Fibroblast of the aortic adventitia (primary cell): Measurements from ENCODE around the gene DAP3. TPM values are rescaled to one million over a fixed set of nuclear protein-coding genes. Genes with fewer than 3 reads are reported as not detected.
"Not testable (repeated sequence)": the region's sequence is repeated elsewhere in the genome, so short reads cannot be mapped to it uniquely, and the experiment has no call there.

Source experiments
- DNase-seq: peaks from one replicate; pipeline ENCODE4 v3.0.0-alpha.2; 2010; ENCODE audit warnings: low read depth
- H3K4me3 ChIP-seq: 2 replicates; pipeline ENCODE4 v1.5.1; 2011; ENCODE audit warnings: low read depth, mild to moderate bottlenecking, control low read depth, low read length, moderate library complexity
- total RNA-seq: library from RNA; depleted of rRNA; stranded (reverse); fragments of >200 nt; gene quantifications from 2 replicates; pipeline ENCODE4 v1.2.3, GENCODE V29; 2012; ENCODE audit warnings: low replicate concordance
- TF ChIP-seq, protein P1 (sequence below): IDR thresholded peaks from 2 replicates; pipeline ENCODE4 v1.5.1; 2011; ENCODE audit warnings: mild to moderate bottlenecking, low read length, control low read depth, inconsistent platforms; ENCODE audit not compliant: insufficient read depth

DAP3 gene
- total RNA-seq, 1 donor: 73.7 TPM

DNA sequence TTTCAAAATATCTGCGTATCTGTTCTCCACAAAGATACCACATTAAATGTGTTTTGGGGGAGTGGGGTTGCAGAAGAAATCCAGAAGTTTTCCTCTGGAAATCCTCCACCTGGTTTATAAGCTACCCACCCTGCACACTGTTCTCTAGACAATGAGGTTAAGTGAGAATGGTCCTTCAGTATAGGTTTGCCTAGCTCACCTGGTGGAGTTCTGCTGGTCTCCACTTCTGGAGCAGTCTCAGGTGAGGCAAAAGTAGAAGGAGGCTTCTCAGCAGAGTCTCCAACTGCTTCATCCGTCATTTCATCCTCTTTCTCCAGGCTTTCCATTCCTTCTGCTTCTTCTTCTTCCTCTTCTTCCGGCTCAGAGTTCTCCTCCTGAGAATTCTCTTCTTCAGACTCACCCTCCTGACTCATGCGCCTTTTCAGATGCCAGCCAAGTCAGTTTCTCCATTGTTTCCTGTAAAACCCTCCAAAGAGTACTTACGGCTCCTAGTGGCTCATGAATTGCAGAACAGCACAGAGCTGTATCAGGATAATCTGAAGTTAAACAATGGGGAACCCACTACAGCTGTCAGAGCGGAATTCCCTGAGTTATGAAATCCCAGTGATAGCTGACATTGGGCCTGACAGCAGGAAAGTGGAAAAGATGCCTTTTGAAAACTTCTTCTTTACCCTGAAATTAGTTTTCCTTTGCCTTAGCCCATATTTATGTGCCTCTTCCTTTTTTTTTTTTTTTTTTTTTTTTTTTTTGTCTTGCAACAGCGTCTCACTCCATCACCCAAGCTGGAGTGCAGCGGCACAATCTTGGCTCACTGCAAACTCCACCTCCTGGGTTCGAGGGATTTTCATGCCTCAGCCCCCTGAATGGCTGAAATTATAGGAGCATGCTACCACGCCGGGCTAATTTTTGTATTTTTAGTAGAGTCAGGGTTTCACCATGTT, 40.4 kb upstream of the DAP3 start:
- TF ChIP-seq, protein P1, sequence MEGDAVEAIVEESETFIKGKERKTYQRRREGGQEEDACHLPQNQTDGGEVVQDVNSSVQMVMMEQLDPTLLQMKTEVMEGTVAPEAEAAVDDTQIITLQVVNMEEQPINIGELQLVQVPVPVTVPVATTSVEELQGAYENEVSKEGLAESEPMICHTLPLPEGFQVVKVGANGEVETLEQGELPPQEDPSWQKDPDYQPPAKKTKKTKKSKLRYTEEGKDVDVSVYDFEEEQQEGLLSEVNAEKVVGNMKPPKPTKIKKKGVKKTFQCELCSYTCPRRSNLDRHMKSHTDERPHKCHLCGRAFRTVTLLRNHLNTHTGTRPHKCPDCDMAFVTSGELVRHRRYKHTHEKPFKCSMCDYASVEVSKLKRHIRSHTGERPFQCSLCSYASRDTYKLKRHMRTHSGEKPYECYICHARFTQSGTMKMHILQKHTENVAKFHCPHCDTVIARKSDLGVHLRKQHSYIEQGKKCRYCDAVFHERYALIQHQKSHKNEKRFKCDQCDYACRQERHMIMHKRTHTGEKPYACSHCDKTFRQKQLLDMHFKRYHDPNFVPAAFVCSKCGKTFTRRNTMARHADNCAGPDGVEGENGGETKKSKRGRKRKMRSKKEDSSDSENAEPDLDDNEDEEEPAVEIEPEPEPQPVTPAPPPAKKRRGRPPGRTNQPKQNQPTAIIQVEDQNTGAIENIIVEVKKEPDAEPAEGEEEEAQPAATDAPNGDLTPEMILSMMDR: peak; percentile 76
- H3K4me3 ChIP-seq: peak overlapping the region; percentile 68
- DNase-seq: peak; percentile 96

DNA sequence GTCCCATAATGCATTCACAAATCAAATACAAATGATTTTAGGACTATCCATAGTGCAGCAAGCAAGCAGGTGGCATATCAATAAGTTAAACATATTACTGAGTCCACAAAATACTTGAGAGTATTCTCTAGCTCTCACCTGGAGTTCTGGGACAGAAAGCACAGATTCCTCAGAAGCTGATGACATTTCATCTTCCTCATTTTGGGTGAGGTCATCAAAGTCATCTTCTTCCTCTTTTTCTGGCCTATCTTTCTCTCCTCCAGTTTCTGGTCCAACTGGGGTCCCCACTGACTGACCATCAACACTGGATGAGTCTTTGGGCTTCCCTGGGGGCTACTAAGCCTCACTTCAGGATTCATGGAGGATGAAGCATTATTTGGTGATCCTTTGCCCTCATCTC, 39.2 kb upstream of the DAP3 start:
- TF ChIP-seq, protein P1: no peak
- no peak overlapping the region for H3K4me3 ChIP-seq
- no peak for DNase-seq

DNA sequence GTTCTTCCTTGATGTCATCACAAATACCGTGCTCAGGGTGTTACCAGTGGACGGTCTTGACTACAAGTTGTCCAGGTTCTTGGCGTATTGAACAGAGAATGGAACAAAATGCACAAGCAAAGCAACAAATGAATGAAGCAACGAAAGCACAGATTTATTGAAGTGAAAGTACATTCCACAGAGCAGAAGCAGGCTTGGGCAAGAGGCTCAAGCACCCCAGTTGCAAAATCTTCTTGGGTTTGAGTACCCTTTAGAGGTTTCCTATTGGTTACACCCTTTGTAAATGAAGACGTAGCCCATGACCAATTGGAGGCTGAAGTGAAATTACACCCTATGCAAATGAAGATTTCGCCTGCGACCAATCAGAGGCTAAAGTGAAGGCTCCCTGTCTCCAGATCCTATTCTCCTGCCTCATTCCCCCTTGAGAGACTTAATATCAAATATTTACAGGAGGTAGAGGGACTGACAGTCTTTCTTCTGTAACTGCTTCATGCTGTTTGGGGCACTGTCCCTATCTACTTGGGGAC, 38.6 kb upstream of the DAP3 start:
- H3K4me3 ChIP-seq: no peak overlapping the region
- DNase-seq: no peak
- TF ChIP-seq, protein P1: no peak

DNA sequence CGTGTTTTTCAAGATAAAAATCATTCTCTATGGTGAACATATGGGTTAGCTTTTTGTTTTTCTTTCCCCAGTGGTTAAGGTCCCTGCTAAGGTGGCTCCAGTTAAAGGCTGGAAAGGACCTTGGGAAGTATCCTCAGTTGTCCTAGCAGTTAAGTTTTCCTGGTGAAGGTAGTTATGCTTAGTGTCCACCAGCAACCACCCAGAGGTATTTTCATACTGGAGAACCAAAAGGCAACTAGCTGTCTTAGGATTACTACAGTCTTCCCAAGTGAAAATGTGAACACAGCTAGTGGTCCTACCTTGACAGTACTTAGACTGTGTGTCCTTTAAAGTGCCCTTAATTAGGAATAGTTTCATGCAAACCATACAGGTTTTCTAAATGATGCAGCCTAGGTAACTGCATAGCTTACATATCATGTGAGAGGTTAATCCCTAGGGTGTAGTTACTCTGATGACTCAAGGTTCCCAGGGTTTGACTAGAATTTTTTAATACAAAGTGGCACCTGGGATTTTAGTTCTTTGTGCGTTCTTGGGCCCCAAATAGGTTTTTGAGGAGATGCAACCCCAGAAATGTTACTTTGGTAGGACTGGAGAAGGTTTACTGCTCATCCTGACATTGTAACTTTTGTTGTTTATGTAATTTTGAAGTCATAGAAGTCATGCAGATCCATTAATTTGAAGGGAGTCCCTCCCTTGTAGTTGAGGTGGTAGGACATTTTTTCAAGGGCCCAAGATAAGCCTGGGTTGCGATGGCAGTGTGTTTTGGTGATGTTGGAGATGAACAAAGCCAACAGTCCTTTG, 36.8 kb upstream of the DAP3 start:
- H3K4me3 ChIP-seq: no peak overlapping the region
- TF ChIP-seq, protein P1: no peak
- DNase-seq: no peak

DNA sequence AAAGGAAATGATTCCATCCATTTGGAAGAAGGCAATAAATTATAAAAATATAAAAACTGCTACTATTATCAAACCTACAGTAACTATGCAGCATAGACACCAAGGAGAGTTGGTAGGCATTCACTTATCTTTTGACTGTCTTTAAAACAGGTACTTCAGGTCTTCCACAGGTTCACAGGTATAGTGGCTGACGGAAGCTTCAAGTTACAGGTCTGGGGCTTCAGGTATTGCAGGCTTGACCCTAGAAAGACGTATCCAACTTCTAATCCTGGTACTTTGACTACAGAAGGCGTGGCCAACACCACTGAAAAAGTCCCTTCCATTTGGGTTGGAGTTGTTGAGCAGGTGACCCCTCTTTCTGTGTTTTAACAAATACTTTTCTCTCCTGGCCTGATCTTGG, 35.9 kb upstream of the DAP3 start:
- TF ChIP-seq, protein P1: no peak
- DNase-seq: no peak
- H3K4me3 ChIP-seq: no peak overlapping the region

DNA sequence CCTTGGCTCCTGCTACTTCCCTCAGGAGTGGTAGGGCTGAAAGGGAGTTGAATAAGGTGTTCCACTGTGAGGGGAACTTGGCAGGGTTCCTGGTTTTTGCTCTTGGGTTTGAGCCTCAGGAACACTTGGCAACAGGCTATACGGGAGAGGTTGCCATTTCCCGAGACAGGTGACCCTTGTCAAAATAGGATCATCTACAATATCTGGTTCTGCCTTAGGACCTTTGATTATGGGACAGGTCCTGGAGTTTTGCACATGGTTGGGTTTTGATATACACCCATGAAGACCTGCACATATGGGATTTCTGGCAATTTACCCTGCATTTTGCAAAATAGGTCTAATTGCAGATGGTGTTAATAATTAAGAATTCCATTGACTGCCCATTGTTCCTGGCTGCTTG, 31.4 kb upstream of the DAP3 start:
- DNase-seq: no peak
- TF ChIP-seq, protein P1: no peak
- H3K4me3 ChIP-seq: no peak overlapping the region

DNA sequence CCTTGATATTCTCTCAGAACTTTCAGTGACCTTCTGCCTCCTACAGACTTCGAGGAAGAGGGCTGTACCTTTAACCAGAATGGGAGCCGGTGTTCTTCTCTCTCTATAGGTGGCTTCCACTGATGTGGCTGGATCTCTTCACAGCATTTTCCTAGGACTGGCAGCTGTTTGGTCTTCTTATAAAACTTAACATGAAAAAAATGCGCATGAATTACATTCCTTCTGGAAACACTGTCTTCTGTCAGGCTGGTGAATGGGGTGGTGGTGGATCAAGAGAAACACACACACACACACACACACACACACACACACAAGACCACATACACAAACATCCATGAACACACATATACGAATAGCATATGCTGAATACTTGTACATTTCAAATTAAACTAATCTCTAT, 27.7 kb upstream of the DAP3 start:
- not testable (repeated sequence) for DNase-seq, H3K4me3 ChIP-seq
